HG03520 (cell line): Measurements from ENCODE around the gene NOTCH3.

ENCODE experiments used
- ATAC-seq: cut with Tn5 transposase; IDR thresholded peaks from one replicate; pipeline ENCODE4 v1.9.1; 2021; ENCODE audit warnings: mild to moderate bottlenecking, moderate library complexity; ENCODE audit not compliant: unreplicated experiment

Gene NOTCH3

GRCh38 chr19:15169541-15170285, 31.1 kb downstream of the NOTCH3 start:
- ATAC-seq, result no peak

GRCh38 chr19:15166700-15167099, 34.1 kb downstream of the NOTCH3 start:
- ATAC-seq, result no peak

GRCh38 chr19:15161028-15161984, 39.5 kb downstream of the NOTCH3 start:
- ATAC-seq, result no peak

- no peak for ATAC-seq
Observed at GRCh38 chr19:15159251-15159650, 41.5 kb downstream of the NOTCH3 start.

- ATAC-seq, result no peak
Observed at GRCh38 chr19:15156391-15156790, 44.4 kb downstream of the NOTCH3 start.

- no peak for ATAC-seq
Observed at GRCh38 chr19:15155296-15155695, 45.5 kb downstream of the NOTCH3 start.

GRCh38 chr19:15154002-15154612, 46.7 kb downstream of the NOTCH3 start:
- no peak for ATAC-seq

GRCh38 chr19:15149737-15150136, 51.1 kb downstream of the NOTCH3 start:
- no peak for ATAC-seq

- ATAC-seq, result no peak
Observed at GRCh38 chr19:15147090-15147489, 53.7 kb downstream of the NOTCH3 start.

- ATAC-seq, result no peak
Observed at GRCh38 chr19:15144046-15144646, 56.6 kb downstream of the NOTCH3 start.

- no peak for ATAC-seq
Observed at GRCh38 chr19:15142313-15142712, 58.5 kb downstream of the NOTCH3 start.

- ATAC-seq, result no peak
Observed at GRCh38 chr19:15141143-15141542, 59.7 kb downstream of the NOTCH3 start.

- ATAC-seq, result no peak
Observed at GRCh38 chr19:15138427-15138826, 62.4 kb downstream of the NOTCH3 start.

GRCh38 chr19:15137777-15138176, 63.0 kb downstream of the NOTCH3 start:
- ATAC-seq, result no peak

- ATAC-seq, result no peak
Observed at GRCh38 chr19:15136234-15136954, 64.4 kb downstream of the NOTCH3 start.

- ATAC-seq, result no peak
Observed at GRCh38 chr19:15129856-15130585, 70.8 kb downstream of the NOTCH3 start.

GRCh38 chr19:15128162-15128770, 72.5 kb downstream of the NOTCH3 start:
- no peak for ATAC-seq

GRCh38 chr19:15126131-15126910, 74.5 kb downstream of the NOTCH3 start:
- ATAC-seq, result no peak
